HEK293 (cell line): ENCODE results near the gene SMIM20.

Experiments used
- KLF10 ChIP-seq: fragments of 450-650 bp; IDR thresholded peaks from 2 replicates; pipeline ENCODE4 v1.5.1; 2018; ENCODE audit warnings: missing biosample characterization, mild to moderate bottlenecking, missing genetic modification characterization
- SETDB1 ChIP-seq: IDR thresholded peaks from one replicate; pipeline ENCODE4 v1.6.1; 2017; ENCODE audit warnings: mild to moderate bottlenecking, low read length, moderate library complexity, mixed read lengths; ENCODE audit not compliant: insufficient read length
- TCF7L2 ChIP-seq: IDR thresholded peaks from 2 replicates; pipeline ENCODE4 v1.6.1; 2011; ENCODE audit warnings: low read depth, mild to moderate bottlenecking, inconsistent platforms, low read length, moderate library complexity, borderline replicate concordance
- ZNF169 ChIP-seq: fragments of 450-650 bp; formaldehyde crosslinking; IDR thresholded peaks from 2 replicates; pipeline ENCODE4 v1.5.1; 2016; ENCODE audit warnings: missing biosample characterization, missing genetic modification characterization
- ZNF274 ChIP-seq, 2 experiments: fragments of 200-500 bp in 1 of 2; fragments of 450-650 bp in 1 of 2; sonication (Bioruptor generic) in 1 of 2; formaldehyde crosslinking in 1 of 2; IDR thresholded peaks; 2 replicates each; pipeline versions ENCODE4 v1.5.1 to v1.6.1; 2014 to 2016; ENCODE audit warnings: borderline replicate concordance in 1 of 2, inconsistent platforms in 1 of 2, low read length in 1 of 2, missing biosample characterization in 1 of 2, missing genetic modification characterization in 1 of 2
- ZNF404 ChIP-seq: fragments of 450-650 bp; formaldehyde crosslinking; IDR thresholded peaks from 2 replicates; pipeline ENCODE4 v1.5.1; 2017; ENCODE audit warnings: missing biosample characterization, missing genetic modification characterization
- ZNF555 ChIP-seq: fragments of 450-650 bp; formaldehyde crosslinking; conservative IDR thresholded peaks from 2 replicates; pipeline ENCODE4 v1.5.1; 2017; ENCODE audit warnings: missing biosample characterization, mild to moderate bottlenecking, missing genetic modification characterization, inconsistent platforms
- TF ChIP-seq, protein P1 (sequence below): fragments of 450-650 bp; formaldehyde crosslinking; IDR thresholded peaks from 2 replicates; pipeline ENCODE4 v1.5.1; 2016; ENCODE audit warnings: missing biosample characterization, missing genetic modification characterization
- TF ChIP-seq, protein P2 (sequence below): fragments of 450-650 bp; formaldehyde crosslinking; IDR thresholded peaks from 2 replicates; pipeline ENCODE4 v1.5.1; 2016; ENCODE audit warnings: missing biosample characterization, missing genetic modification characterization
- TF ChIP-seq, protein P3 (sequence below): fragments of 450-650 bp; formaldehyde crosslinking; IDR thresholded peaks from 2 replicates; pipeline ENCODE4 v1.5.1; 2016; ENCODE audit warnings: missing biosample characterization, missing genetic modification characterization, low read depth
- TF ChIP-seq, protein P4 (sequence below): fragments of 450-650 bp; formaldehyde crosslinking; IDR thresholded peaks from 2 replicates; pipeline ENCODE4 v1.5.1; 2016; ENCODE audit warnings: missing biosample characterization, missing genetic modification characterization
- TF ChIP-seq, protein P5 (sequence below): IDR thresholded peaks from 2 replicates; pipeline ENCODE4 v1.6.1; 2011; ENCODE audit warnings: mild to moderate bottlenecking, low read depth, low read length, borderline replicate concordance

DNA sequence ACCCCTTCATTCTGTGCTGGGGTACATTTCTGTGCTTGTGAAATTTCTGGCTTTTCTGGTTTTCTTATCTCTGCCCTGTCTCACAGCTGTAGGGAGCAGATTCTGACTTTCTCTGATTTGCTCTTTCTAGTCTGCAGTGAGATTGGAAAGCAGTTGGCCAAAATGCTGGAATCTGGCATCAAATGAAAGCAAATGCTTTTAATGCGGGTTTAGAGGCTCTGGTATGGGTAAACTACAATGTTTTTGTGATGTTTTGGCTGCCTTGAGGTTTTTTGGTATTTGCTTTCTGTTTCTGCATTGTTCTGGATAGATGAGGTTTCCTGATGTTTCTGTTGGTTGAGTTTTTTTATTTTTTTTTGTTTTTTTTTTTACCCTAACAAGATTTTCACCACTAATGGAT, 23.8 kb downstream of the SMIM20 start:
- TF ChIP-seq, protein P1, sequence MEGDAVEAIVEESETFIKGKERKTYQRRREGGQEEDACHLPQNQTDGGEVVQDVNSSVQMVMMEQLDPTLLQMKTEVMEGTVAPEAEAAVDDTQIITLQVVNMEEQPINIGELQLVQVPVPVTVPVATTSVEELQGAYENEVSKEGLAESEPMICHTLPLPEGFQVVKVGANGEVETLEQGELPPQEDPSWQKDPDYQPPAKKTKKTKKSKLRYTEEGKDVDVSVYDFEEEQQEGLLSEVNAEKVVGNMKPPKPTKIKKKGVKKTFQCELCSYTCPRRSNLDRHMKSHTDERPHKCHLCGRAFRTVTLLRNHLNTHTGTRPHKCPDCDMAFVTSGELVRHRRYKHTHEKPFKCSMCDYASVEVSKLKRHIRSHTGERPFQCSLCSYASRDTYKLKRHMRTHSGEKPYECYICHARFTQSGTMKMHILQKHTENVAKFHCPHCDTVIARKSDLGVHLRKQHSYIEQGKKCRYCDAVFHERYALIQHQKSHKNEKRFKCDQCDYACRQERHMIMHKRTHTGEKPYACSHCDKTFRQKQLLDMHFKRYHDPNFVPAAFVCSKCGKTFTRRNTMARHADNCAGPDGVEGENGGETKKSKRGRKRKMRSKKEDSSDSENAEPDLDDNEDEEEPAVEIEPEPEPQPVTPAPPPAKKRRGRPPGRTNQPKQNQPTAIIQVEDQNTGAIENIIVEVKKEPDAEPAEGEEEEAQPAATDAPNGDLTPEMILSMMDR (tag by site-specific recombination) = no peak
- TF ChIP-seq, protein P2, sequence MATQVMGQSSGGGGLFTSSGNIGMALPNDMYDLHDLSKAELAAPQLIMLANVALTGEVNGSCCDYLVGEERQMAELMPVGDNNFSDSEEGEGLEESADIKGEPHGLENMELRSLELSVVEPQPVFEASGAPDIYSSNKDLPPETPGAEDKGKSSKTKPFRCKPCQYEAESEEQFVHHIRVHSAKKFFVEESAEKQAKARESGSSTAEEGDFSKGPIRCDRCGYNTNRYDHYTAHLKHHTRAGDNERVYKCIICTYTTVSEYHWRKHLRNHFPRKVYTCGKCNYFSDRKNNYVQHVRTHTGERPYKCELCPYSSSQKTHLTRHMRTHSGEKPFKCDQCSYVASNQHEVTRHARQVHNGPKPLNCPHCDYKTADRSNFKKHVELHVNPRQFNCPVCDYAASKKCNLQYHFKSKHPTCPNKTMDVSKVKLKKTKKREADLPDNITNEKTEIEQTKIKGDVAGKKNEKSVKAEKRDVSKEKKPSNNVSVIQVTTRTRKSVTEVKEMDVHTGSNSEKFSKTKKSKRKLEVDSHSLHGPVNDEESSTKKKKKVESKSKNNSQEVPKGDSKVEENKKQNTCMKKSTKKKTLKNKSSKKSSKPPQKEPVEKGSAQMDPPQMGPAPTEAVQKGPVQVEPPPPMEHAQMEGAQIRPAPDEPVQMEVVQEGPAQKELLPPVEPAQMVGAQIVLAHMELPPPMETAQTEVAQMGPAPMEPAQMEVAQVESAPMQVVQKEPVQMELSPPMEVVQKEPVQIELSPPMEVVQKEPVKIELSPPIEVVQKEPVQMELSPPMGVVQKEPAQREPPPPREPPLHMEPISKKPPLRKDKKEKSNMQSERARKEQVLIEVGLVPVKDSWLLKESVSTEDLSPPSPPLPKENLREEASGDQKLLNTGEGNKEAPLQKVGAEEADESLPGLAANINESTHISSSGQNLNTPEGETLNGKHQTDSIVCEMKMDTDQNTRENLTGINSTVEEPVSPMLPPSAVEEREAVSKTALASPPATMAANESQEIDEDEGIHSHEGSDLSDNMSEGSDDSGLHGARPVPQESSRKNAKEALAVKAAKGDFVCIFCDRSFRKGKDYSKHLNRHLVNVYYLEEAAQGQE (tag by site-specific recombination) = no peak
- TF ChIP-seq, protein P3, sequence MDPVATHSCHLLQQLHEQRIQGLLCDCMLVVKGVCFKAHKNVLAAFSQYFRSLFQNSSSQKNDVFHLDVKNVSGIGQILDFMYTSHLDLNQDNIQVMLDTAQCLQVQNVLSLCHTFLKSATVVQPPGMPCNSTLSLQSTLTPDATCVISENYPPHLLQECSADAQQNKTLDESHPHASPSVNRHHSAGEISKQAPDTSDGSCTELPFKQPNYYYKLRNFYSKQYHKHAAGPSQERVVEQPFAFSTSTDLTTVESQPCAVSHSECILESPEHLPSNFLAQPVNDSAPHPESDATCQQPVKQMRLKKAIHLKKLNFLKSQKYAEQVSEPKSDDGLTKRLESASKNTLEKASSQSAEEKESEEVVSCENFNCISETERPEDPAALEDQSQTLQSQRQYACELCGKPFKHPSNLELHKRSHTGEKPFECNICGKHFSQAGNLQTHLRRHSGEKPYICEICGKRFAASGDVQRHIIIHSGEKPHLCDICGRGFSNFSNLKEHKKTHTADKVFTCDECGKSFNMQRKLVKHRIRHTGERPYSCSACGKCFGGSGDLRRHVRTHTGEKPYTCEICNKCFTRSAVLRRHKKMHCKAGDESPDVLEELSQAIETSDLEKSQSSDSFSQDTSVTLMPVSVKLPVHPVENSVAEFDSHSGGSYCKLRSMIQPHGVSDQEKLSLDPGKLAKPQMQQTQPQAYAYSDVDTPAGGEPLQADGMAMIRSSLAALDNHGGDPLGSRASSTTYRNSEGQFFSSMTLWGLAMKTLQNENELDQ (tag by site-specific recombination) = no peak
- TF ChIP-seq, protein P4, sequence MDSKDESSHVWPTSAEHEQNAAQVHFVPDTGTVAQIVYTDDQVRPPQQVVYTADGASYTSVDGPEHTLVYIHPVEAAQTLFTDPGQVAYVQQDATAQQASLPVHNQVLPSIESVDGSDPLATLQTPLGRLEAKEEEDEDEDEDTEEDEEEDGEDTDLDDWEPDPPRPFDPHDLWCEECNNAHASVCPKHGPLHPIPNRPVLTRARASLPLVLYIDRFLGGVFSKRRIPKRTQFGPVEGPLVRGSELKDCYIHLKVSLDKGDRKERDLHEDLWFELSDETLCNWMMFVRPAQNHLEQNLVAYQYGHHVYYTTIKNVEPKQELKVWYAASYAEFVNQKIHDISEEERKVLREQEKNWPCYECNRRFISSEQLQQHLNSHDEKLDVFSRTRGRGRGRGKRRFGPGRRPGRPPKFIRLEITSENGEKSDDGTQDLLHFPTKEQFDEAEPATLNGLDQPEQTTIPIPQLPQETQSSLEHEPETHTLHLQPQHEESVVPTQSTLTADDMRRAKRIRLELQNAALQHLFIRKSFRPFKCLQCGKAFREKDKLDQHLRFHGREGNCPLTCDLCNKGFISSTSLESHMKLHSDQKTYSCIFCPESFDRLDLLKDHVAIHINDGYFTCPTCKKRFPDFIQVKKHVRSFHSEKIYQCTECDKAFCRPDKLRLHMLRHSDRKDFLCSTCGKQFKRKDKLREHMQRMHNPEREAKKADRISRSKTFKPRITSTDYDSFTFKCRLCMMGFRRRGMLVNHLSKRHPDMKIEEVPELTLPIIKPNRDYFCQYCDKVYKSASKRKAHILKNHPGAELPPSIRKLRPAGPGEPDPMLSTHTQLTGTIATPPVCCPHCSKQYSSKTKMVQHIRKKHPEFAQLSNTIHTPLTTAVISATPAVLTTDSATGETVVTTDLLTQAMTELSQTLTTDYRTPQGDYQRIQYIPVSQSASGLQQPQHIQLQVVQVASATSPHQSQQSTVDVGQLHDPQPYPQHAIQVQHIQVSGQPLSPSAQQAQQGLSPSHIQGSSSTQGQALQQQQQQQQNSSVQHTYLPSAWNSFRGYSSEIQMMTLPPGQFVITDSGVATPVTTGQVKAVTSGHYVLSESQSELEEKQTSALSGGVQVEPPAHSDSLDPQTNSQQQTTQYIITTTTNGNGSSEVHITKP (tag by site-specific recombination) = no peak
- TF ChIP-seq, protein P5, sequence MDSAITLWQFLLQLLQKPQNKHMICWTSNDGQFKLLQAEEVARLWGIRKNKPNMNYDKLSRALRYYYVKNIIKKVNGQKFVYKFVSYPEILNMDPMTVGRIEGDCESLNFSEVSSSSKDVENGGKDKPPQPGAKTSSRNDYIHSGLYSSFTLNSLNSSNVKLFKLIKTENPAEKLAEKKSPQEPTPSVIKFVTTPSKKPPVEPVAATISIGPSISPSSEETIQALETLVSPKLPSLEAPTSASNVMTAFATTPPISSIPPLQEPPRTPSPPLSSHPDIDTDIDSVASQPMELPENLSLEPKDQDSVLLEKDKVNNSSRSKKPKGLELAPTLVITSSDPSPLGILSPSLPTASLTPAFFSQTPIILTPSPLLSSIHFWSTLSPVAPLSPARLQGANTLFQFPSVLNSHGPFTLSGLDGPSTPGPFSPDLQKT = no peak
- no peak for TF ChIP-seq ZNF274 (IDR thresholded peaks at IDR 0.05; ENCODE audit: low read length)
- no peak for TF ChIP-seq ZNF274 (tag by site-specific recombination; IDR thresholded peaks at IDR 0.05; ENCODE audit: borderline replicate concordance)
- TF ChIP-seq KLF10 (tag by site-specific recombination) = no peak
- TF ChIP-seq ZNF555 (tag by site-specific recombination) = no peak
- no peak for TF ChIP-seq ZNF169
- TF ChIP-seq TCF7L2 = no peak
- no peak for TF ChIP-seq SETDB1
- no peak for TF ChIP-seq ZNF404 (tag by site-specific recombination)
